GM19193 (cell line): ENCODE results near the gene LARGE1.

ENCODE experiments used
- POLR2A ChIP-seq: IDR thresholded peaks from 4 replicates; pipeline ENCODE4 v1.6.1; 2011; ENCODE audit not compliant: insufficient read depth, insufficient read length; ENCODE audit errors: extremely low read depth

Gene LARGE1

GRCh38 chr22:33757802-33758483, 162.3 kb downstream of the LARGE1 start:
- TF ChIP-seq POLR2A, result no peak

GRCh38 chr22:33757041-33757801, 163.1 kb downstream of the LARGE1 start:
- no peak for TF ChIP-seq POLR2A

- TF ChIP-seq POLR2A, result no peak
Observed at GRCh38 chr22:33756508-33756949, 163.7 kb downstream of the LARGE1 start.

GRCh38 chr22:33748714-33749113, 171.6 kb downstream of the LARGE1 start:
- TF ChIP-seq POLR2A, result no peak

- no peak for TF ChIP-seq POLR2A
Observed at GRCh38 chr22:33747576-33748180, 172.6 kb downstream of the LARGE1 start.

GRCh38 chr22:33747029-33747428, 173.2 kb downstream of the LARGE1 start:
- TF ChIP-seq POLR2A, result no peak

- TF ChIP-seq POLR2A, result no peak
Observed at GRCh38 chr22:33746501-33746928, 173.8 kb downstream of the LARGE1 start.

- no peak for TF ChIP-seq POLR2A
Observed at GRCh38 chr22:33745501-33745900, 174.8 kb downstream of the LARGE1 start.

GRCh38 chr22:33743756-33744155, 176.5 kb downstream of the LARGE1 start:
- TF ChIP-seq POLR2A, result no peak

GRCh38 chr22:33741025-33741424, 179.3 kb downstream of the LARGE1 start:
- TF ChIP-seq POLR2A, result no peak

GRCh38 chr22:33739516-33739915, 180.8 kb downstream of the LARGE1 start:
- TF ChIP-seq POLR2A, result no peak

GRCh38 chr22:33737662-33738061, 182.6 kb downstream of the LARGE1 start:
- no peak for TF ChIP-seq POLR2A

GRCh38 chr22:33735978-33736377, 184.3 kb downstream of the LARGE1 start:
- TF ChIP-seq POLR2A, result no peak

GRCh38 chr22:33728847-33729246, 191.4 kb downstream of the LARGE1 start:
- TF ChIP-seq POLR2A, result no peak

GRCh38 chr22:33726294-33726734, 194.0 kb downstream of the LARGE1 start:
- no peak for TF ChIP-seq POLR2A
